ENCODE results near the gene MAN1A1.

The MAN1A1 gene

DNA sequence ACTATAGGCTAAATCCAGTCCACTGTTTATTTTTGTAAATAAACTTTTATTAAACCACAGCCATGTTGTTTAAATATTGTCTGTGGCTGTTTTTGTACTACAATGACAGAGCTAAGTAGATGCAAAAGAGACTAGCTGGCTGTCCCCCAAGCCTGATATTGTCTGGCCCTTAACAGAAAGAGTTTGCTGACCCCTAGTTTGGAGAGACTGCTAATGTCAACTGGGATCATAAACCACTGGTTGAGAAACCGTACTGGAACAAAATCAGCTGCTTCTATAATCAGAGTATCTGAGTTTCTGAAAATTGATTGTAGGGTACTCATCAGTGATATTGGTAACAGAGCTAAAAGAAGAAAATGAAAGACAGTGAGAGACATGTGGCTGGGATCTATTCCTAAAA is 168.5 kb downstream of the MAN1A1 start:
- H3K9me3 ChIP-seq (replicated peaks in 1 of 2; ENCODE audit: control insufficient read depth in 2 of 2, insufficient read depth in 1 of 2, low read depth in 1 of 2, low read length in 2 of 2), result no peaks in the 10 kb centered on the region
- no peak overlapping the region for H3K18ac ChIP-seq (ENCODE audit: low read length)
- no peak overlapping the region for H4K8ac ChIP-seq (ENCODE audit: low read depth, low read length)
- no peaks in the 10 kb centered on the region for H3K36me3 ChIP-seq (replicated peaks in 1 of 2; ENCODE audit: control insufficient read depth in 2 of 2, insufficient read depth in 2 of 2, low read length in 2 of 2)
- no peak for DNase-seq (ENCODE audit: low spot score)
- H4K91ac ChIP-seq (ENCODE audit: low read depth, low read length, poor library complexity), result no peak overlapping the region
- H3K9ac ChIP-seq (ENCODE audit: low read depth, low read length, poor library complexity), result no peak overlapping the region
- no peak overlapping the region for H3K4me3 ChIP-seq (ENCODE audit: low read length in 2 of 2)
- H3K27me3 ChIP-seq (ENCODE audit: control insufficient read depth in 3 of 3, insufficient read depth in 3 of 3, low read depth in 1 of 3, low read length in 3 of 3), result no peaks in the 10 kb centered on the region
- no peak overlapping the region for H2BK5ac ChIP-seq (ENCODE audit: low read length)
- H2BK12ac ChIP-seq (ENCODE audit: low read length), result no peak overlapping the region
- no peak overlapping the region for H3K4ac ChIP-seq (ENCODE audit: low read length)
- no peak overlapping the region for H3K14ac ChIP-seq (ENCODE audit: low read length)
- no peak overlapping the region for H3K23ac ChIP-seq (ENCODE audit: low read depth, low read length, poor library complexity)
- peaks cover 2 to 5% of the 10 kb centered on the region in 2 donors for H3K4me1 ChIP-seq (ENCODE audit: control insufficient read depth in 2 of 2, insufficient read depth in 1 of 2, low read depth in 1 of 2, low read length in 2 of 2)
- no peak overlapping the region for H3K4me2 ChIP-seq (ENCODE audit: insufficient read depth, low read length, poor library complexity, severe bottlenecking)
- H3K27ac ChIP-seq (replicated peaks; ENCODE audit: low read length), result no peak overlapping the region
- H2AFZ ChIP-seq (ENCODE audit: low read length), result no peak overlapping the region
- H2BK15ac ChIP-seq (ENCODE audit: low read length), result no peak overlapping the region
- H3K79me1 ChIP-seq (ENCODE audit: low read depth, low read length), result no peaks in the 10 kb centered on the region
- H2BK120ac ChIP-seq (ENCODE audit: low read depth, low read length), result no peak overlapping the region
- no peak overlapping the region for H2AK5ac ChIP-seq (ENCODE audit: low read depth, low read length)
- WGBS, 2 donors (ENCODE audit: extremely low coverage in 2 of 2, insufficient read length in 2 of 2, insufficient replicate concordance in 1 of 2), result no CpG with 5 or more reads among the region's 1 CpG

DNA sequence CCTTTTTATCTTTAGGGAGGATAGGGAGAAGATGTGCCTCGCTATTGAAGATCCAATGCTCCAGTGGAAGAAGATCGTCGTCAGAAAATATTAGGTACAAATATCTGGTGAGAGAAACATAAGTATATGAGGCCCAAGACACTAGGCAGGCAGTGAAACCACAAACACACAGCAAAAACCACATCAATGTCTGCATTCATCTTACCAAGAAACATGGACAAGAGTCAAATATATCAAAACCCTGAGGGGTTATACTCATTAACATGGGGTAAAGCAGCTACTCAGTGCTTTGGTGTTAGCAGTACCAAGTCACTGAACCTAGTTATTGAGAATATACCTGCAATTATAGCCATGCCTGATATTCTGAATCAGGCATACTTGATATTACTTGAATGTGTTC is 169.7 kb downstream of the MAN1A1 start:
- H4K8ac ChIP-seq (ENCODE audit: low read depth, low read length), result no peak overlapping the region
- no peak overlapping the region for H2BK5ac ChIP-seq (ENCODE audit: low read length)
- H3K18ac ChIP-seq (ENCODE audit: low read length), result no peak overlapping the region
- H3K9me3 ChIP-seq (replicated peaks in 1 of 2; ENCODE audit: control insufficient read depth in 2 of 2, insufficient read depth in 1 of 2, low read depth in 1 of 2, low read length in 2 of 2), result no peaks in the 10 kb centered on the region
- no peak overlapping the region for H2BK12ac ChIP-seq (ENCODE audit: low read length)
- no peak overlapping the region for H4K91ac ChIP-seq (ENCODE audit: low read depth, low read length, poor library complexity)
- WGBS, 2 donors (ENCODE audit: extremely low coverage in 2 of 2, insufficient read length in 2 of 2, insufficient replicate concordance in 1 of 2), result no CpG with 5 or more reads among the region's 3 CpGs
- no peak overlapping the region for H2BK120ac ChIP-seq (ENCODE audit: low read depth, low read length)
- no peak overlapping the region for H3K9ac ChIP-seq (ENCODE audit: low read depth, low read length, poor library complexity)
- no peaks in the 10 kb centered on the region for H3K36me3 ChIP-seq (replicated peaks in 1 of 2; ENCODE audit: control insufficient read depth in 2 of 2, insufficient read depth in 2 of 2, low read length in 2 of 2)
- H3K4me1 ChIP-seq (ENCODE audit: control insufficient read depth in 2 of 2, insufficient read depth in 1 of 2, low read depth in 1 of 2, low read length in 2 of 2), result peaks cover 2 to 5% of the 10 kb centered on the region in 2 donors
- H3K23ac ChIP-seq (ENCODE audit: low read depth, low read length, poor library complexity), result no peak overlapping the region
- H3K27me3 ChIP-seq (ENCODE audit: control insufficient read depth in 3 of 3, insufficient read depth in 3 of 3, low read depth in 1 of 3, low read length in 3 of 3), result no peaks in the 10 kb centered on the region
- H2AK5ac ChIP-seq (ENCODE audit: low read depth, low read length), result no peak overlapping the region
- no peak for DNase-seq (ENCODE audit: low spot score)
- no peak overlapping the region for H2BK15ac ChIP-seq (ENCODE audit: low read length)
- H2AFZ ChIP-seq (ENCODE audit: low read length), result no peak overlapping the region
- H3K79me1 ChIP-seq (ENCODE audit: low read depth, low read length), result no peaks in the 10 kb centered on the region
- no peak overlapping the region for H3K4me3 ChIP-seq (ENCODE audit: low read length in 2 of 2)
- H3K14ac ChIP-seq (ENCODE audit: low read length), result no peak overlapping the region
- no peak overlapping the region for H3K4ac ChIP-seq (ENCODE audit: low read length)
- H3K4me2 ChIP-seq (ENCODE audit: insufficient read depth, low read length, poor library complexity, severe bottlenecking), result no peak overlapping the region
- no peak overlapping the region for H3K27ac ChIP-seq (replicated peaks; ENCODE audit: low read length)

DNA sequence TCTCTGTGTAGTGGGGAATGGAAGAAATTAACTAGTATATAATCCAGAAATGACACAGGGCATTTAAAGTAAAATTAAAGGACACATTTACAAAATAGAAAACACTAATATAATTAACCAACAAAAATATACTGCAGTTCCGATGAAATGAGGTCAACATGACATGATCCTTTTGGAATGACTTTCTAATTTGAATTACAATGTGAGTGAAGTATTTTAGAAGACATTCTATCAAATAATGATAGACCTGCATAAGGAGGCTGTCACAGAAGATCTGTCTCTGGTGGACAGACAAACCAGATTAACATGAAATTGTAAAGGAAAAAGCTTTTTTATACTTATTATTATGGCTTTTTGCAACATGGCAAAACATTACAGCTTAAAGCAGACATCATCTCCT is 170.5 kb downstream of the MAN1A1 start:
- Histone ChIP-seq H2AK5ac (ENCODE audit: low read depth, low read length) (no peak overlapping the region), H2BK15ac (ENCODE audit: low read length) (no peak overlapping the region), H3K27ac (replicated peaks; ENCODE audit: low read length) (no peak overlapping the region), H4K91ac (ENCODE audit: low read depth, low read length, poor library complexity) (no peak overlapping the region), H2BK120ac (ENCODE audit: low read depth, low read length) (no peak overlapping the region), H3K4me2 (ENCODE audit: insufficient read depth, low read length, poor library complexity, severe bottlenecking) (no peak overlapping the region), H3K14ac (ENCODE audit: low read length) (no peak overlapping the region), H3K9ac (ENCODE audit: low read depth, low read length, poor library complexity) (no peak overlapping the region), H3K18ac (ENCODE audit: low read length) (no peak overlapping the region), H2BK12ac (ENCODE audit: low read length) (no peak overlapping the region), H3K36me3 (replicated peaks in 1 of 2; ENCODE audit: control insufficient read depth in 2 of 2, insufficient read depth in 2 of 2, low read length in 2 of 2) (no peaks in the 10 kb centered on the region), H3K27me3 (ENCODE audit: control insufficient read depth in 3 of 3, insufficient read depth in 3 of 3, low read depth in 1 of 3, low read length in 3 of 3) (no peaks in the 10 kb centered on the region), H3K23ac (ENCODE audit: low read depth, low read length, poor library complexity) (no peak overlapping the region), H2AFZ (ENCODE audit: low read length) (no peak overlapping the region), H3K9me3 (replicated peaks in 1 of 2; ENCODE audit: control insufficient read depth in 2 of 2, insufficient read depth in 1 of 2, low read depth in 1 of 2, low read length in 2 of 2) (no peaks in the 10 kb centered on the region), H3K4me3 (ENCODE audit: low read length in 2 of 2) (no peak overlapping the region), H4K8ac (ENCODE audit: low read depth, low read length) (no peak overlapping the region), H3K79me1 (ENCODE audit: low read depth, low read length) (no peaks in the 10 kb centered on the region), H2BK5ac (ENCODE audit: low read length) (no peak overlapping the region), H3K4me1 (ENCODE audit: control insufficient read depth in 2 of 2, insufficient read depth in 1 of 2, low read depth in 1 of 2, low read length in 2 of 2) (peaks cover 2 to 4% of the 10 kb centered on the region in 2 donors), H3K4ac (ENCODE audit: low read length) (no peak overlapping the region)
- WGBS, 2 donors (ENCODE audit: extremely low coverage in 2 of 2, insufficient read length in 2 of 2, insufficient replicate concordance in 1 of 2), result no CpG with 5 or more reads among the region's 1 CpG
- no peak for DNase-seq (ENCODE audit: low spot score)

DNA sequence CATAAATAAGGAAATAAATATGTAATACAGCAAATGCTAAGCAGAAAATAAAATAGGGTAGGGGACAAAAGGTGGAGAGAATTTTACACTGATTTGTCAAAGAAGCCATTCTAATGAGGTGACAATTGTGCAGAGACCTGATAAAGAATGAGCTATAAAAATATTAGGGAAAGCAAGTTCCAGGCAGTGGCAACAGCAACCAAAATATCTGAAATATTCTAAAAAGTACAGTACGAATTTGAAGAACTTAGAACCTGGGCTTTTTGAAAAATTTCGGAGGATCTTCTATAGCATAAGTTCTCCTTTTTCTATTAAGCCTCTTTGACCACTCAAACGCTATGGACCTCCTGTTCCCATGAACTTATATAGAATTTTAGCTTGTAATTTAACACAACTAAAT is 173.1 kb downstream of the MAN1A1 start:
- Histone ChIP-seq H3K9ac (ENCODE audit: low read depth, low read length, poor library complexity) (no peak overlapping the region), H2BK5ac (ENCODE audit: low read length) (no peak overlapping the region), H3K4me1 (ENCODE audit: control insufficient read depth in 2 of 2, insufficient read depth in 1 of 2, low read depth in 1 of 2, low read length in 2 of 2) (no peaks in the 10 kb centered on the region), H3K9me3 (replicated peaks in 1 of 2; ENCODE audit: control insufficient read depth in 2 of 2, insufficient read depth in 1 of 2, low read depth in 1 of 2, low read length in 2 of 2) (no peaks in the 10 kb centered on the region), H2BK15ac (ENCODE audit: low read length) (no peak overlapping the region), H3K14ac (ENCODE audit: low read length) (no peak overlapping the region), H2AK5ac (ENCODE audit: low read depth, low read length) (no peak overlapping the region), H3K4me2 (ENCODE audit: insufficient read depth, low read length, poor library complexity, severe bottlenecking) (no peak overlapping the region), H3K79me1 (ENCODE audit: low read depth, low read length) (no peaks in the 10 kb centered on the region), H3K36me3 (replicated peaks in 1 of 2; ENCODE audit: control insufficient read depth in 2 of 2, insufficient read depth in 2 of 2, low read length in 2 of 2) (no peaks in the 10 kb centered on the region), H3K27ac (replicated peaks; ENCODE audit: low read length) (no peak overlapping the region), H3K18ac (ENCODE audit: low read length) (no peak overlapping the region), H2BK12ac (ENCODE audit: low read length) (no peak overlapping the region), H2AFZ (ENCODE audit: low read length) (no peak overlapping the region), H2BK120ac (ENCODE audit: low read depth, low read length) (no peak overlapping the region), H3K4me3 (ENCODE audit: low read length in 2 of 2) (no peak overlapping the region), H3K23ac (ENCODE audit: low read depth, low read length, poor library complexity) (no peak overlapping the region), H3K4ac (ENCODE audit: low read length) (no peak overlapping the region), H4K8ac (ENCODE audit: low read depth, low read length) (no peak overlapping the region), H4K91ac (ENCODE audit: low read depth, low read length, poor library complexity) (no peak overlapping the region), H3K27me3 (ENCODE audit: control insufficient read depth in 3 of 3, insufficient read depth in 3 of 3, low read depth in 1 of 3, low read length in 3 of 3) (no peaks in the 10 kb centered on the region)
- no peak for DNase-seq (ENCODE audit: low spot score)
- no CpG with 5 or more reads among the region's 3 CpGs for WGBS, 2 donors (ENCODE audit: extremely low coverage in 2 of 2, insufficient read length in 2 of 2, insufficient replicate concordance in 1 of 2)
